ENCODE results near the gene ABR. TPM values are rescaled to one million over a fixed set of nuclear protein-coding genes. Genes with fewer than 3 reads are reported as not detected.

Gene ABR
- polyA plus RNA-seq, 1 donor from 2014 or later: 34.5 TPM

DNA sequence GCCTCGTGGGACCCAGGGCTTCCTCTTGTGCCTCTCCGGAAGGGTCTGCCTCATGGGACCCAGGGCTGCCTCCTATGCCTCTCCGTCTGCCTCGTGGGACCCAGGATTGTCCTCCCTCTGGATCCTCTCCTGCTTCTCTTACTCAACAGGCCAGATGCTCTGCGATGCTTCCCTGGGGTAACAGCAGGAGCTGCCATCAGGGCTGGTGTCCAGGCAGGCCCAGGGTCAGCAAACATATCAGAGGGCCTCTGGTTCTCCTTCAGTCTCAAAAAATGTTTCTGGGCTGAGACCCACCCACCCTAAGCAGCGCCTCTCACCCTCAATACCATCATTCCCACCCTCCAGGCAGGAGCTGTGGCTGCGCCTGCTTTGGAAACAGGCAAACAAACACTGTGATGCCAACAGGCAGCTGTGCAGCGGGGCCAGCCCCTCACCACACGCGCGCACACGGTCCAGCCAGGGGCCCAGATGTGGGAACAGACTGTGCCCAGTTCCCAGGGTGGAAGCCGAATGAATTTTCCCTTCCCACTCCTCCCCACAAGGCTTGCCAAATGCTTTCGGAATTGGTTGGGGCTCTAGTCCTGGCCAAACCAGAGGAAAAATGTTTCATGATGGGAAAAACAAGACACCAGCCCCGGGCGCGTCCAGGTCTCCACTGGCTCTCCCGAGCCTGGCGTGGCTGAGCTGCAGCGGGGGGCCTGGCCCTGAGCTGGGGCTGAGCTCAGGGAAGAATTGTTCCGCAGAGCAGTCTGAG is 171.6 kb downstream of the ABR start:
- Histone ChIP-seq H3K4me2 (ENCODE audit: low read length) (no peak overlapping the region), H3K4me3 (ENCODE audit: low read length) (no peak overlapping the region), H4K20me1 (ENCODE audit: insufficient read depth) (no peaks in the 10 kb centered on the region), H3K27me3 (ENCODE audit: insufficient read depth, low read depth, low read length) (no peaks in the 10 kb centered on the region), H3K9me3 (ENCODE audit: low read length) (no peaks in the 10 kb centered on the region), H3K36me3 (ENCODE audit: insufficient read depth, low read length) (no peaks in the 10 kb centered on the region), H3F3A (ENCODE audit: insufficient read depth, low read length, poor library complexity, severe bottlenecking) (no peaks in the 10 kb centered on the region), H2AFZ (ENCODE audit: low read depth, low read length) (no peak overlapping the region), H3K79me2 (replicated peaks; ENCODE audit: insufficient read depth, low read length) (no peaks in the 10 kb centered on the region), H3K27ac (ENCODE audit: low read length) (no peak overlapping the region), H3K9ac (ENCODE audit: low read length) (no peak overlapping the region), H3K9me2 (ENCODE audit: insufficient read depth, low read length) (no peaks in the 10 kb centered on the region)
- TF ChIP-seq, protein P1, sequence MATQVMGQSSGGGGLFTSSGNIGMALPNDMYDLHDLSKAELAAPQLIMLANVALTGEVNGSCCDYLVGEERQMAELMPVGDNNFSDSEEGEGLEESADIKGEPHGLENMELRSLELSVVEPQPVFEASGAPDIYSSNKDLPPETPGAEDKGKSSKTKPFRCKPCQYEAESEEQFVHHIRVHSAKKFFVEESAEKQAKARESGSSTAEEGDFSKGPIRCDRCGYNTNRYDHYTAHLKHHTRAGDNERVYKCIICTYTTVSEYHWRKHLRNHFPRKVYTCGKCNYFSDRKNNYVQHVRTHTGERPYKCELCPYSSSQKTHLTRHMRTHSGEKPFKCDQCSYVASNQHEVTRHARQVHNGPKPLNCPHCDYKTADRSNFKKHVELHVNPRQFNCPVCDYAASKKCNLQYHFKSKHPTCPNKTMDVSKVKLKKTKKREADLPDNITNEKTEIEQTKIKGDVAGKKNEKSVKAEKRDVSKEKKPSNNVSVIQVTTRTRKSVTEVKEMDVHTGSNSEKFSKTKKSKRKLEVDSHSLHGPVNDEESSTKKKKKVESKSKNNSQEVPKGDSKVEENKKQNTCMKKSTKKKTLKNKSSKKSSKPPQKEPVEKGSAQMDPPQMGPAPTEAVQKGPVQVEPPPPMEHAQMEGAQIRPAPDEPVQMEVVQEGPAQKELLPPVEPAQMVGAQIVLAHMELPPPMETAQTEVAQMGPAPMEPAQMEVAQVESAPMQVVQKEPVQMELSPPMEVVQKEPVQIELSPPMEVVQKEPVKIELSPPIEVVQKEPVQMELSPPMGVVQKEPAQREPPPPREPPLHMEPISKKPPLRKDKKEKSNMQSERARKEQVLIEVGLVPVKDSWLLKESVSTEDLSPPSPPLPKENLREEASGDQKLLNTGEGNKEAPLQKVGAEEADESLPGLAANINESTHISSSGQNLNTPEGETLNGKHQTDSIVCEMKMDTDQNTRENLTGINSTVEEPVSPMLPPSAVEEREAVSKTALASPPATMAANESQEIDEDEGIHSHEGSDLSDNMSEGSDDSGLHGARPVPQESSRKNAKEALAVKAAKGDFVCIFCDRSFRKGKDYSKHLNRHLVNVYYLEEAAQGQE (IDR thresholded peaks at IDR 0.05; ENCODE audit: borderline replicate concordance): no peak
- TF ChIP-seq POLR2AphosphoS5 (IDR thresholded peaks at IDR 0.05): no peak
- TF ChIP-seq RAD21 (conservative IDR thresholded peaks at IDR 0.05): no peak
- no peak for TF ChIP-seq EP300 (conservative IDR thresholded peaks at IDR 0.05; ENCODE audit: poor library complexity, severe bottlenecking)
- TF ChIP-seq EZH2 (IDR thresholded peaks at IDR 0.05; ENCODE audit: borderline replicate concordance, insufficient read depth, low read length, poor library complexity, severe bottlenecking): no peak
- no peak for TF ChIP-seq MXI1 (conservative IDR thresholded peaks at IDR 0.05; ENCODE audit: poor library complexity, severe bottlenecking)
- TF ChIP-seq TAF1 (IDR thresholded peaks at IDR 0.05; ENCODE audit: low read depth): no peak
- no peak for TF ChIP-seq SMC3 (conservative IDR thresholded peaks at IDR 0.05; ENCODE audit: poor library complexity)
- TF ChIP-seq, protein P2, sequence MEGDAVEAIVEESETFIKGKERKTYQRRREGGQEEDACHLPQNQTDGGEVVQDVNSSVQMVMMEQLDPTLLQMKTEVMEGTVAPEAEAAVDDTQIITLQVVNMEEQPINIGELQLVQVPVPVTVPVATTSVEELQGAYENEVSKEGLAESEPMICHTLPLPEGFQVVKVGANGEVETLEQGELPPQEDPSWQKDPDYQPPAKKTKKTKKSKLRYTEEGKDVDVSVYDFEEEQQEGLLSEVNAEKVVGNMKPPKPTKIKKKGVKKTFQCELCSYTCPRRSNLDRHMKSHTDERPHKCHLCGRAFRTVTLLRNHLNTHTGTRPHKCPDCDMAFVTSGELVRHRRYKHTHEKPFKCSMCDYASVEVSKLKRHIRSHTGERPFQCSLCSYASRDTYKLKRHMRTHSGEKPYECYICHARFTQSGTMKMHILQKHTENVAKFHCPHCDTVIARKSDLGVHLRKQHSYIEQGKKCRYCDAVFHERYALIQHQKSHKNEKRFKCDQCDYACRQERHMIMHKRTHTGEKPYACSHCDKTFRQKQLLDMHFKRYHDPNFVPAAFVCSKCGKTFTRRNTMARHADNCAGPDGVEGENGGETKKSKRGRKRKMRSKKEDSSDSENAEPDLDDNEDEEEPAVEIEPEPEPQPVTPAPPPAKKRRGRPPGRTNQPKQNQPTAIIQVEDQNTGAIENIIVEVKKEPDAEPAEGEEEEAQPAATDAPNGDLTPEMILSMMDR (IDR thresholded peaks at IDR 0.05; ENCODE audit: poor library complexity, severe bottlenecking): no peak

DNA sequence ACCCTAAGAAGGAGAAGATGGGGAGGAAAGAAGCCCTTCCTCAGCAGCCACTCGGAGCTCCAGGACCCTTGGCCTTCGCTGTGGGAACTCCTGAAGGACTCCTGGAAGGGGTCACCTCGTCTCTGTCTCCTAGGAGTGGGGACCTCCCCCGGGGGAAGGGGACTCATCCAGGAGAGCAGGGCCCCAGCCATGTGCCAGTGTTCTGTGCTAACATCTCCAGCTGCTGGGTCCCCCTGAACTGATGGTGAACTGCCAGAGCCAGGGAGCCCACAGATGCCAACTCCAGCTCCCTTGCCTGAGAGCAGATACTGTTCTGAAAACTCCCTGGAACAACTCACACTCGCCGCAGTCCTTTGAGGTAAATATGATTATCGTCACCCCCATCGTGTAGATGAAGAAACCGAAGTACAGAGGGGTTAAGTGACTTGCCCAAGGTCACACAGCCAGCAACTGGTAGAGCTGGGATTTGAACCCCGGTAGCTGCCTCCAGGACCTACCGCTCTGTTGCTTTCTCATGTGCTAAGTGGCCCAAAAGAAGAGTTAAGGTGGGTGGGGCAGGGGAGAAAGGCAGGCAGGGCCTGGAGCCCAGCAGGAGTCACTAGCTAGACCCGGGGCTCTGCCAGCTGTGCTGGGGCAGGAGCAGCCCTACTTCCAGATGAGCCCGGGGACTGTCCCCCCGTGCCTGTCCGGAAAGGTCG is 172.3 kb downstream of the ABR start:
- no peaks in the 10 kb centered on the region for H3F3A ChIP-seq (ENCODE audit: insufficient read depth, low read length, poor library complexity, severe bottlenecking)
- no peaks in the 10 kb centered on the region for H4K20me1 ChIP-seq (ENCODE audit: insufficient read depth)
- TF ChIP-seq TAF1 (IDR thresholded peaks at IDR 0.05; ENCODE audit: low read depth) (no peak), EP300 (conservative IDR thresholded peaks at IDR 0.05; ENCODE audit: poor library complexity, severe bottlenecking) (no peak), MXI1 (conservative IDR thresholded peaks at IDR 0.05; ENCODE audit: poor library complexity, severe bottlenecking) (no peak), RAD21 (conservative IDR thresholded peaks at IDR 0.05) (no peak), EZH2 (IDR thresholded peaks at IDR 0.05; ENCODE audit: borderline replicate concordance, insufficient read depth, low read length, poor library complexity, severe bottlenecking) (no peak), POLR2AphosphoS5 (IDR thresholded peaks at IDR 0.05) (no peak), SMC3 (conservative IDR thresholded peaks at IDR 0.05; ENCODE audit: poor library complexity) (no peak)
- TF ChIP-seq, protein P2 (IDR thresholded peaks at IDR 0.05; ENCODE audit: poor library complexity, severe bottlenecking): no peak
- TF ChIP-seq, protein P1 (IDR thresholded peaks at IDR 0.05; ENCODE audit: borderline replicate concordance): no peak
- H2AFZ ChIP-seq (ENCODE audit: low read depth, low read length): no peak overlapping the region
- no peak overlapping the region for H3K4me2 ChIP-seq (ENCODE audit: low read length)
- H3K9me3 ChIP-seq (ENCODE audit: low read length): no peaks in the 10 kb centered on the region
- no peak overlapping the region for H3K27ac ChIP-seq (ENCODE audit: low read length)
- H3K9me2 ChIP-seq (ENCODE audit: insufficient read depth, low read length): no peaks in the 10 kb centered on the region
- no peak overlapping the region for H3K9ac ChIP-seq (ENCODE audit: low read length)
- no peaks in the 10 kb centered on the region for H3K27me3 ChIP-seq (ENCODE audit: insufficient read depth, low read depth, low read length)
- H3K79me2 ChIP-seq (replicated peaks; ENCODE audit: insufficient read depth, low read length): no peaks in the 10 kb centered on the region
- H3K4me3 ChIP-seq (ENCODE audit: low read length): no peak overlapping the region
- no peaks in the 10 kb centered on the region for H3K36me3 ChIP-seq (ENCODE audit: insufficient read depth, low read length)
